ENCODE data around the gene INTS11.

The INTS11 gene

DNA sequence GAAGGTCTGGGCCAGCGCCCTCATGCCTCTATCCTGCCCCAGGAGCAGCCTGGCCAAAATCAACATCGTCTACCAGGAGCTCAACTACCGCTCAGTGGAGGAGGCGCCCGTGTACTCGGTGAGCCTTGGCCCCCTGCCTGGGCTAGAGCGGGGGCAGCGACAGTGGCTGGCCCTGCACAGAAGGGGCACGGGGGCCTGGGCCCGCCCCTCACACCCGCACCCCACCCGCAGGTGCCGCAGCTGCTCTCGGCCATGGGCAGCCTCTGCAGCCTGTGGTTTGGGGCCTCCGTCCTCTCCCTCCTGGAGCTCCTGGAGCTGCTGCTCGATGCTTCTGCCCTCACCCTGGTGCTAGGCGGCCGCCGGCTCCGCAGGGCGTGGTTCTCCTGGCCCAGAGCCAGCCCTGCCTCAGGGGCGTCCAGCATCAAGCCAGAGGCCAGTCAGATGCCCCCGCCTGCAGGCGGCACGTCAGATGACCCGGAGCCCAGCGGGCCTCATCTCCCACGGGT lies 33.4 kb downstream of the INTS11 start:
- TF ChIP-seq, protein P1, sequence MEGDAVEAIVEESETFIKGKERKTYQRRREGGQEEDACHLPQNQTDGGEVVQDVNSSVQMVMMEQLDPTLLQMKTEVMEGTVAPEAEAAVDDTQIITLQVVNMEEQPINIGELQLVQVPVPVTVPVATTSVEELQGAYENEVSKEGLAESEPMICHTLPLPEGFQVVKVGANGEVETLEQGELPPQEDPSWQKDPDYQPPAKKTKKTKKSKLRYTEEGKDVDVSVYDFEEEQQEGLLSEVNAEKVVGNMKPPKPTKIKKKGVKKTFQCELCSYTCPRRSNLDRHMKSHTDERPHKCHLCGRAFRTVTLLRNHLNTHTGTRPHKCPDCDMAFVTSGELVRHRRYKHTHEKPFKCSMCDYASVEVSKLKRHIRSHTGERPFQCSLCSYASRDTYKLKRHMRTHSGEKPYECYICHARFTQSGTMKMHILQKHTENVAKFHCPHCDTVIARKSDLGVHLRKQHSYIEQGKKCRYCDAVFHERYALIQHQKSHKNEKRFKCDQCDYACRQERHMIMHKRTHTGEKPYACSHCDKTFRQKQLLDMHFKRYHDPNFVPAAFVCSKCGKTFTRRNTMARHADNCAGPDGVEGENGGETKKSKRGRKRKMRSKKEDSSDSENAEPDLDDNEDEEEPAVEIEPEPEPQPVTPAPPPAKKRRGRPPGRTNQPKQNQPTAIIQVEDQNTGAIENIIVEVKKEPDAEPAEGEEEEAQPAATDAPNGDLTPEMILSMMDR (IDR thresholded peaks at IDR 0.05; ENCODE audit: extremely low read depth, missing control alignments), result no peak
- DNase-seq (ENCODE audit: low spot score), result no peak

DNA sequence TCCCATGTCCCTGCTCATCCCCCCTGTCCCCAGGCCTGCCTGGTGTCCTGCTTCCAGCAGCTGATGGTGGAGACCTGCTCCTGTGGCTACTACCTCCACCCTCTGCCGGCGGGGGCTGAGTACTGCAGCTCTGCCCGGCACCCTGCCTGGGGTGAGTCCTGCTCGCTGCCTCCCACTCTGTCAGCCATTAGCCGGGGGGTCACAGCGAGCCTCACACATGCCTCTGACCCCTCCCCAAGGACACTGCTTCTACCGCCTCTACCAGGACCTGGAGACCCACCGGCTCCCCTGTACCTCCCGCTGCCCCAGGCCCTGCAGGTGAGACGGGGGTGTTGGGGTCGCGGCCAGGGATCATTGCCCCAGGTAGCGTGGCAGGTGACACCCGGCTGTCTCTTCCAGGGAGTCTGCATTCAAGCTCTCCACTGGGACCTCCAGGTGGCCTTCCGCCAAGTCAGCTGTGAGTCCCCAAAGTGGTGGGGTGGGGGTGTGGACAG lies 34.2 kb downstream of the INTS11 start:
- peak; percentile 83 for DNase-seq (ENCODE audit: low spot score)
- TF ChIP-seq, protein P1 (IDR thresholded peaks at IDR 0.05; ENCODE audit: extremely low read depth, missing control alignments), result peak; percentile 52

DNA sequence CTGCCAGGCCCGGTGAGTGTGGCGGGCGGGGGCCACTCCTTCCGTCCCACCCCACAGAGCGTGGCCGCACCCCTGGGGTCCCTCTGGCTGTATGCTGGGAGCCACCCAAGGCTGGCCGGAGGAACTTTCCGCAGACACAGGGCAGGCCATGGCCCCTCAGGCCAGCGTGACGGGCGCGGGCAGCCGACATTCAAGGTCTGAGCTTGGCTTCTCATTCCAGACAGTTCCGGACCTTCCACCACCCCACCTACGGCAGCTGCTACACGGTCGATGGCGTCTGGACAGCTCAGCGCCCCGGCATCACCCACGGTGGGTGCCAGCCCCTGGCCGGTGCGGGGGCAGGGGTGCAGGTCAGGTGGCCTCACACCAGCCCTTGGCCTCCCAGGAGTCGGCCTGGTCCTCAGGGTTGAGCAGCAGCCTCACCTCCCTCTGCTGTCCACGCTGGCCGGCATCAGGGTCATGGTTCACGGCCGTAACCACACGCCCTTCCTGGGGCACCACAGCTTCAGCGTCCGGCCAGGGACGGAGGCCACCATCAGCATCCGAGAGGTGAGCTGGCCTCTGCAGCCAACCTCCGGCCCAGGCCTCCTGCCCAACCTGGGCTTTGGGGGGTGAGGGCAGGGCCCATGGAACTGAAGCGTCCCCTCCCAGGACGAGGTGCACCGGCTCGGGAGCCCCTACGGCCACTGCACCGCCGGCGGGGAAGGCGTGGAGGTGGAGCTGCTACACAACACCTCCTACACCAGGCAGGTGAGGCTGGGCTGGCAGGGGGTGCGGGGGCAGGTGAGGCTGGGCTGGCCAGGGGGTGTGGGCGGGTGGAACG lies 37.0 kb downstream of the INTS11 start:
- no peak for DNase-seq (ENCODE audit: low spot score)
- TF ChIP-seq, protein P1 (IDR thresholded peaks at IDR 0.05; ENCODE audit: extremely low read depth, missing control alignments), result no peak

DNA sequence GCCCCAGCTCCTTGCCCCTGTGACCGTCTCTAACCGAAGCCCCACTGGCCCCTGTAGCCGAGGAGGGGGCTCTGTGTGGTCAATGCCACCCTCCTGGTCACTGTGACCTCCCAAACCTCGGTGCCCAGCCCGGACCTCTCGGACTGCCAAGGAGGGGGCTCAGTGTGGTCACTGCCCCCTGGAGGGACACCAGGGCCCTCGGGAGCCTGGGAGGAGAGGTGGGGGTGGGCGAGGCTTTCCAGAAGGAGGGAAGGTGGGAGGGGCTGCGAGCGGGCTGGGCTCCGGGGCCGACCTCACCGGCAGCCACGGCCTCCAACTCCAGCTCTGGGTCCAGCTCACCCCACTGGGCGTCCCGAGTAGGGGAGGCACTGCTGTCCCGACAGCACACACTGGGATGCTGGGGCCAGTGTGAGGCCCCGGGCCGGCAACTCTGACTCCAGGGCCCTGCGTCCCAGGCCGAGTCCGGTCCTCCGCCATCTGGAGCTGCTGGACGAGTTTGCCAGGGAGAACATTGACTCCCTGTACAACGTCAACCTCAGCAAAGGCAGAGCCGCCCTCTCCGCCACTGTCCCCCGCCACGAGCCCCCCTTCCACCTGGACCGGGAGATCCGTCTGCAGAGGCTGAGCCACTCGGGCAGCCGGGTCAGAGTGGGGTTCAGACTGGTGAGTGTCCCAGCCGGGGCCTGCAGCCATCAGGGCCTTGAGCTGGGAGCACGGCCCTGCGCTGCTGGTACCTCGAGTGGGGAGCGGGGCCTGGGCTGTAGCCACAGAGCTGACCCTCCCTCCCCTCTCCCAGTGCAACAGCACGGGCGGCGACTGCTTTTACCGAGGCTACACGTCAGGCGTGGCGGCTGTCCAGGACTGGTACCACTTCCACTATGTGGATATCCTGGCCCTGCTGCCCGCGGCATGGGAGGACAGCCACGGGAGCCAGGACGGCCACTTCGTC lies 37.9 kb downstream of the INTS11 start:
- TF ChIP-seq, protein P1 (IDR thresholded peaks at IDR 0.05; ENCODE audit: extremely low read depth, missing control alignments), result no peak
- DNase-seq (ENCODE audit: low spot score), result no peak

DNA sequence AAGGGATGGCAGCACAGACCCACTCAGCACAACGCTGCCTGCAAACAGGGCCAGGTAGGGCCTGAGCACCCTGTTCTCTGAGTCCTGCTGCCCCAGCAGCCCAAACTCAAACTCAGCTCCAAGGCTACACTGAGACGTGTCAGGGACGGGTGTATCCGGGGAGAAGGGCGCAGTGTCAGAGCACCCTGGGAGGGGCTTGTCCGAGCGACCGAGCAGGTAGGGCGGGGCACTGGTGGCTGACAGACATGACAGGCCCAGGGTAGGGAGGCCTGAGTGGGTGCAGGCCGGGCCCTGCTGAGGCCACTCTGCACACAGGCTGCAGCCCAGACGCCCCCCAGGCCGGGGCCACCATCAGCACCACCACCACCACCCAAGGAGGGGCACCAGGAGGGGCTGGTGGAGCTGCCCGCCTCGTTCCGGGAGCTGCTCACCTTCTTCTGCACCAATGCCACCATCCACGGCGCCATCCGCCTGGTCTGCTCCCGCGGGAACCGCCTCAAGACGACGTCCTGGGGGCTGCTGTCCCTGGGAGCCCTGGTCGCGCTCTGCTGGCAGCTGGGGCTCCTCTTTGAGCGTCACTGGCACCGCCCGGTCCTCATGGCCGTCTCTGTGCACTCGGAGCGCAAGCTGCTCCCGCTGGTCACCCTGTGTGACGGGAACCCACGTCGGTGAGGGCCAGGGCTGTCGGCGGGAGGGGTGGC lies 38.7 kb downstream of the INTS11 start:
- TF ChIP-seq, protein P1 (IDR thresholded peaks at IDR 0.05; ENCODE audit: extremely low read depth, missing control alignments), result no peak

DNA sequence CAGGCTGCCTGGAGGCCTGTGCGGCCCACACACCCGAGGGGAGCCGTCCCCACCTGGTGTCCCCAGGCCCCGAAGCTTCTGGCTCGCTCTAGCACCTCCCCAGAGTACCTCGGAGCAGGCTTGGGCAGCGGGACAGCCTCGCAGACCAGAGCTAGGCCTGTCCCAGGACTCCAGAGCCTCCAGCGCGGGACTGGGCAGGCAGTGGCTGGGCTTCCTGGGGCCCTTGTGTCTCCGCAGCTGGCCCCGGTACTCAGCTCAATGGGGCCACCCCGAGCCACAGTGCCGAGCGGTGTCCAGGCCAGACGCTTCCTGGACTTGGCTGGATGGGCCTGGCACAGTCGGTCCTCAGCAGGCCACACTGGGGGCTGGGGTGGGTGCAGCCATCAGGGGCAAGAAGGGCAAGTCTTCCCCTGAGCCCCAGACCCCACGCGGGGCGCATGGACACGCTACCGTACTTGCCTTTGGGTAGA lies 39.3 kb downstream of the INTS11 start:
- TF ChIP-seq, protein P1 (IDR thresholded peaks at IDR 0.05; ENCODE audit: extremely low read depth, missing control alignments), result no peak
- no peak for DNase-seq (ENCODE audit: low spot score)

More for the DNA sequence above, 38.7 kb downstream of the INTS11 start:
- no peak for DNase-seq (ENCODE audit: low spot score)

Measured in GM20000 (cell line).